Posterior vena cava (tissue), 2 donors: ENCODE measurements around the gene COG3. TPM values are rescaled to one million over a fixed set of nuclear protein-coding genes. Genes with fewer than 3 reads are reported as not detected.

ENCODE experiments used
- DNase-seq: peaks from one replicate; pipeline ENCODE4 v3.0.0-alpha.2; 2020; ENCODE audit warnings: low spot score
- intact Hi-C, 2 donors: fragments of 100-400 bp; cut with DNase I; formaldehyde crosslinking; loops; one replicate each; pipeline versions ENCODE4 v1.14.1 to v1.14.2; 2022 to 2023
- total RNA-seq, 2 donors: library from RNA; stranded (reverse); fragmentation: NEBNext Ultra II Directional; extraction: Animal tissue kit (Norgen Biotek cat#: 25700); gene quantifications; one replicate each; pipeline ENCODE4 v1.2.1, GENCODE V29; 2021
- donor health status: DM: yes; HTN: yes; CAD: no.
- donor health status: DM: yes; HTN: yes; CAD: no.

Gene COG3
- total RNA-seq, 2 donors from 2014 or later = 21.7 to 27.9 TPM

- DNase-seq = no peak
- intact Hi-C loops = no loop called here
Measured at GRCh38 chr13:45492538-45492937, 27.8 kb downstream of the COG3 start.

- intact Hi-C loops = no loop called here
Measured at GRCh38 chr13:45496942-45497341, 32.2 kb downstream of the COG3 start.

GRCh38 chr13:45500492-45501174, 35.9 kb downstream of the COG3 start:
- DNase-seq = no peak
- intact Hi-C loops = no loop called here

More at GRCh38 chr13:45496942-45497341, 32.2 kb downstream of the COG3 start:
- DNase-seq = no peak

- intact Hi-C loops = no loop called here
- DNase-seq = no peak
Measured at GRCh38 chr13:45501175-45501526, 36.4 kb downstream of the COG3 start.

GRCh38 chr13:45503658-45504057, 38.9 kb downstream of the COG3 start:
- intact Hi-C loops = no loop called here
- no peak for DNase-seq

GRCh38 chr13:45506811-45507210, 42.1 kb downstream of the COG3 start:
- intact Hi-C loops = no loop called here
- DNase-seq = no peak

- DNase-seq = no peak
- intact Hi-C loops = no loop called here
Measured at GRCh38 chr13:45508776-45509175, 44.0 kb downstream of the COG3 start.

- DNase-seq = no peak
- intact Hi-C loops = no loop called here
Measured at GRCh38 chr13:45510672-45511071, 45.9 kb downstream of the COG3 start.

GRCh38 chr13:45511310-45512097, 46.8 kb downstream of the COG3 start:
- no peak for DNase-seq
- intact Hi-C loops = no loop called here

- DNase-seq = no peak
- intact Hi-C loops = no loop called here
Measured at GRCh38 chr13:45512098-45512496, 47.4 kb downstream of the COG3 start.

- DNase-seq = no peak
- intact Hi-C loops = no loop called here
Measured at GRCh38 chr13:45516757-45517156, 52.0 kb downstream of the COG3 start.

GRCh38 chr13:45518525-45519245, 53.9 kb downstream of the COG3 start:
- no peak for DNase-seq
- intact Hi-C loops = no loop called here

- intact Hi-C loops = no loop called here
- DNase-seq = no peak
Measured at GRCh38 chr13:45519493-45519892, 54.8 kb downstream of the COG3 start.

- DNase-seq = no peak
- intact Hi-C loops = no loop called here
Measured at GRCh38 chr13:45521297-45521696, 56.6 kb downstream of the COG3 start.

- intact Hi-C loops = no loop called here
- no peak for DNase-seq
Measured at GRCh38 chr13:45522571-45522970, 57.8 kb downstream of the COG3 start.

- intact Hi-C loops = no loop called here
- DNase-seq = no peak
Measured at GRCh38 chr13:45527699-45528462, 63.1 kb downstream of the COG3 start.

GRCh38 chr13:45529758-45530157, 65.0 kb downstream of the COG3 start:
- DNase-seq = no peak
- intact Hi-C loops = no loop called here

- no peak for DNase-seq
- intact Hi-C loops = no loop called here
Measured at GRCh38 chr13:45534604-45535003, 69.9 kb downstream of the COG3 start.

GRCh38 chr13:45536224-45536623, 71.5 kb downstream of the COG3 start:
- intact Hi-C loops = no loop called here
- DNase-seq = no peak

GRCh38 chr13:45537516-45537915, 72.8 kb downstream of the COG3 start:
- no peak for DNase-seq
- intact Hi-C loops = no loop called here
